Stimulated activated CD4-positive, alpha-beta T cell treated with anti-CD3 and anti-CD28 coated beads, TNF-alpha, amount 100 ng/mL, for 24 hours (primary cell): Measurements from ENCODE around the gene EVC.
"Not testable (repeated sequence)": the region's sequence is repeated elsewhere in the genome, so short reads cannot be mapped to it uniquely, and the experiment has no call there.

Source experiments
- DNase-seq, 3 experiments: peaks; one replicate each; pipeline ENCODE4 v3.0.0-alpha.2; 2020; ENCODE audit warnings: low read depth in 3 of 3

EVC gene

DNA sequence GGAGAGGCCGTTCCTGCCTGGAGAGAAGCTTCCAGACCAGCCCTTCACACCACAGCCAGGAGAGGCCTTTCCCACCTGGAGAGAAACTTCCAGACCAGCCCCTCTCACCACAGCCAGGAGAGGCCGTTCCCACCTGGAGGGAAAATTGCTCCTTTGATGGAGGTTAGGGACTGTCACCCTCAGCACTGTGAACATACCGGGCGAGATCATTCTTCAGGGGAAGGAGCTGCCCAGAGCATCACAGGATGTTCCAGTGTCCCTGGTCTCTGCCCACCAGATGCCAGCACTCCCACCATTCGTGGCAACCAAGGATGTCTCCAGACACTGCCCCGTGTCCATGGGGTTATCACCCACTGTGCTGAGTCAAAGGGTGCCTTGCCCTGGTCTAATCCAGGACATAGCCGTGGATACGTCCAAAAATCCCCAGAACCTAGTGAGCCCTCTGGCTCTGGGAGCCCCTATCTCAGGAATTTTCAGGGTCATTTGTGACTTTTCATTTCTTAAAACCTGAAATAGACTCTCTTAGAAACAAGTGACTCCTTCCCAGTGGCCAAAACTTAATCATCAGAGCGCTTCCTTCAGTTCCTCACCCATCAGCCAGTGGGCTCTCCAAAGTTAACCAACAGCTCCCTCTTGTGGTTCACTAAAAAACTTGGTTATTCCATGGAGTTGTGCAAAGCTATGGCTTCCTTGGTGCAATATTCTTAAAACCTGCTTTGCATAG lies 101.7 kb downstream of the EVC start:
- DNase-seq, result no peak

DNA sequence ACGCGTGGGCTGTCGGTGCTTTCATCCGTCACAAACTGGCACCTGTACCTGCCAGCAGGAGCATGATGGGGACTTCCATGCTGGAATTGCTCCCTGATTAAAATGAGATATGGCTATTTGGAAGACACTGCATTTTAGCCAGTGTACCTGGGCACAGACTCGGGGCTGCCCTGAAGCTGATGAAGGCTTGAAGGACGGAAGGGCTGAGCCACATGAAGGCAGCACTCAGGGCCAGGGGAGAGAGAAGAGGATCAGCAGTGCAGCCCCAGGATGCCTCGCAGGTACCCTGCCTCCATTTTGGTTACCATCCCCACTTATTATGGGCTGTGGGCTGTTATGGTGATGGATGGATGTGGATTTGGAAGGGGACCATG lies 102.9 kb downstream of the EVC start:
- no peak for DNase-seq

DNA sequence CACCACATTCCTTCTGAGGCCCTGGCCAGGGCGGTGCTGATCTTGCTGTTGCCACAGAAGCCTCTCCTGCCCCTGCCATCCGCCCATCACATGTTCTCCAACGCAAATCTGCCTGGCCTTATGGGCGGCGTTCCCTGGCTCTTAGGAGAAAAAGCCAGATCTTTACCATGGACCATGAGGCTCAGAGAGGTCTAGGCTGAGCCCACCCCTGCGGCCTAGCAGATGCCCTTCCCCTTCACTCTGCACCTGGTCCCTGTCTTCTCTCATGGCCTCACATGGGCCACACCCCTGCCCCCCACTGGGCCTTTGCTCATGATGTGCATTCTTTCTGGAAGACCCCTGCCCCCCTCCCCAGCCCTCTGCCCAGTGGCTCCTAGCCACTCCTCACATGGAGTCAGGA lies 103.4 kb downstream of the EVC start:
- DNase-seq, result no peak

DNA sequence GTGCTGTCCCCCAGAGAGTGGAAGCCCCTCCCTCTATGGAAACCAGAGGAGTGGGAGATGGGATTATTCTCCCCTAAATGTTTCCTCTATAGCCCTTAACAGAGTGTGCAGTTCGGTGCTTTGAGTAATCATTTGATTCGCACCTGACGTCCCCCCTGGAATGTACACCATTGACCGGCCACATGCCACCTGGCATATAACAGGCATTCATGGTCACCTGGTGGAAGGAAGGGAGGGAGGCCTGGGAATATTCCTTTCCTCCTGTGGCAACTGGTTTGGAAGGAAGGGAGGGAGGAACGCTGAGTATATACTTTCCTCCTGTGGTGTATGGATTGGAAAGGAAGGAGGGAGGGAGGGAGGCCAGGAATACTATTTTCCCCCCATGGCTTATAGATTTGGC lies 104.6 kb downstream of the EVC start:
- DNase-seq, result no peak

DNA sequence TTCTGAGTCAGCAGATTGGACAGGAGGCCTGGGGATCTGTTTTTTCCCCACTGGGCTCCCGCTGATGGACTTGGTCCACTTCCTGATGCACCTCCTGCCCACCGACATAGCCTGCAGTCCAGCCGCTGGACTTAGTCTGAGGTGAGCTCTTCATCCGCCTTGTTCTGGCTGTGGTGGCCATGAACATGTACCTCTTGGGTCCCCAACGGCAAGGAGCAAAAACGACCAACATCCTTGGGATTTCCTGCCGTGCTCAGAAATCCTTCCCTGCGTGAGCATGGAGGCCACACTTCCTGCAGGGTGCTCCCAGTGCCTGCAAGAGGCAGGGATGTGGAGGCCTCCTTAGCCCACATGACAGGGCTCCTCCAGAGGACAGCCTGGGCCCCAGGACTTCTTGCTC lies 105.1 kb downstream of the EVC start:
- no peak for DNase-seq

DNA sequence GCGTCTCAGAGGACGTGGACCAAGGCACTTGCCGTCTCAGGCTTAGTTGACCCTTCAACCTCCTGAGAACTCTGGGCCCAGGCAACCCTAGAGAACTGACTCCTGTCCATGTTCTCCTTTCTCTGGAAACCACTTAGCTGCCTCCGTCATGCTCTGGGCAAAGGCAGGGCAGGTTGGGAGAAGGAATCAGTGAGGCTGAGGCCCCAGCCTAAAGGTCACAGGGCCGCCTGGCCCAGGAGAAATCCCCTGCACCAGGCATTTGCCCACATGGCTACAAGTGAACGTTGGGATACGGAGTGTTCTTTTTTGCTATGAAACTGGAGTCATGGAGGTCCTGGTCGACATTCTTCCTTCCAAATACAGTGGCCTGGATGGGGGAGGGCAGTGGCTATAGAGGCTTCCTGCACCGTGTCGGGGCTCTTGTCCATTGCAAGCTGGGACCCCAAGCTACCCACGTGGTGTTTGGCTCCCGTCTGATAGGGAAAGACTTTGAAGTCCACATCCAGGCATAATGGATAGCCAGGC lies 105.9 kb downstream of the EVC start:
- no peak for DNase-seq

DNA sequence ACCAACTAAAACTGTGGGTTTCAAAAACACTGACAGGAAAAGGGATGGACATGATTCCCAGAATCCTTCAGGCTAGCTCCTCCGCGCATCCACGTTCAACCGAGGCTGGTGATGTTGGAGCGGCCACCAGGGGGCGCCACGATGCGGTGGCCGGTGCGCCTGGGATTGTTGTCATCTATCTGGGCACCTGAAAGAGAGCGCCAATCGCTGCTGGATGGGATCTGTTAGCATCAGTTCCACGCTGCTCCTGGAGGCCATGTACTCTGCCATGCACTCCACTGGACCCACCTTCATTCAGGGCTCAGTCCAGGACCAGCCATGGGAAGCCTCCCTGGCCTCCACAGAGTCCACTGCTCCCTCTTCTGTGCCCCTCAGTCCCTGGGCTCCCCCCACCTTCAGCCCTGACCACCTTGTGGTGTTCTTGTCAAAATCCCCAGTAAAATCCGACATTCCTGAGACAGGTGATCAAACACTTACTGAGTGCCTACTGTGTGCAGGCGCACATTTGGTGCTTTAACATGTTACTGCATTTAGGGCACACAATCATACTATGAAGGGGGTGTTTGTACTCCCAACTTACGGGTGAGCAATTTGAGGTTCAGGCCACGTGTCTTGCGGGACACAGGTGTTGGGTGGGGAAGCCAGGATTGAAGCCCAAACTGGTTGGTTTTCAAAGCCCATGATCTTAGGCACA lies 110.8 kb downstream of the EVC start:
- DNase-seq, result no peak

DNA sequence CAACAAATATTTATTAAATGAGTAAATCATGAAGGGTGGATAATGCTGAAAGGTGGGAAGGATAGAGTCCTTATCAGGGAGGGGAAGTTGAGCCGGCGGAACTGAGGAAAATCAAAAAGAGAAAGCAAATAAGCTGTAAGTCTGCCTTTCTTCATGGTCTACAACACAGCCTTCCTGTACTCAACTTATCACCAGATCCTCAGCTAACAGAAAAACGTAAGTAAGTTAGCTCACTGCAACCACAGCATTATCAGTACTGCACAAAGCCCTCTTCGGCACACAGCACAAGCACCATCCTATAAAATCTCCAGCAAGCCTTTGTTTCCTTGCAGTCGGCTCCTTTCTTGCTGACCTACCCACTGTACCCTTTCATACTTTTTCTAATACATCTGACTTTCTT lies 111.6 kb downstream of the EVC start:
- DNase-seq, result no peak

DNA sequence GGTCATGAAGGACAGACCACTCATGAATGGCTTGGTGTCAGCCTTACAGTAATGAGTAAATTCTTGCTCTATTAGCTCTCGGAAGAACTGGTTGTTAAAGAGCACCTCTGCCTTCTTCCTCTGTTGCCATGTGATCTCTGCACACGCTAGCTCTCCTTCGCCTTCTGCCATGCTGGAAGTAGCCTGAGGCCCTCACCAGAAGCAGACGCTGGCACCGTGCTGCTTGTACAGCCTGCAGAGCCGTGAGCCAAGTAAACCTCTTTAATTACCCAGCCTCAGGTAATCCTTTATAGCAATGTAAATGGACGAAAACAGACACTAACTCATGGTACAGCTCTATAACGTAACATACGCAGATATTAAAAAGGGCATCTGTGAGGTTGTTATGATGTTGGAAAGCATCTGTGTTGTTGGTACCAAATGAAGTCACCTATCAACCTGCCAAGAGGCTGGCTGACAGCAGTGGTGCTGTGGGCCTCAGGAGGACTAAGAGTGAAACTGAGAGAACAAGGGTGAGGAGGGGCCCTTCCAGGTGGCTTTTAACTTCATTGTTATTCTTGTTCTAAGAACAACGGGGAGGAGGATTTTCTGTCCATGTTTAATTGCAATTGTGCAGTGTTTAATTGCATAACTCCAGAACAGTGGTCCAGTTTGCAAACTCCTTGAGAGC lies 112.7 kb downstream of the EVC start:
- no peak for DNase-seq

DNA sequence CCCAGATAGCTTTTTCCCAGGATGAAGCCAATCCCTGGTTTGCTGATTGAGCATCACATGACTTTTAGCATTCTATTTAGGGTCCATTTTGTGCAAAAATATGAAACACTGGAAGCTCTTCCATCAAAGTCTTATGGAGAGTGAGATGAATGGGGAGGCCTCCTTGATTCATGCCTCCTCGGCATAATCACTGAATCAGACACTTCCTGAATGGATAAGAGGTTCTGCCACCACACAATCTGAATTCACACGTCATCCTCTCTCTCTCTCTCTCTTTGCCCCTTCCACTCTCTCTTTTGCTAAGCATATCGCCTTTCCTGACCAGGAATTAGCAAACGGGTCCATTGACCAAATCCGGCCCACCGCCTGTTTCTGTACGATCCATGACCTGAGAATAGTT lies 113.2 kb downstream of the EVC start:
- DNase-seq, result no peak

DNA sequence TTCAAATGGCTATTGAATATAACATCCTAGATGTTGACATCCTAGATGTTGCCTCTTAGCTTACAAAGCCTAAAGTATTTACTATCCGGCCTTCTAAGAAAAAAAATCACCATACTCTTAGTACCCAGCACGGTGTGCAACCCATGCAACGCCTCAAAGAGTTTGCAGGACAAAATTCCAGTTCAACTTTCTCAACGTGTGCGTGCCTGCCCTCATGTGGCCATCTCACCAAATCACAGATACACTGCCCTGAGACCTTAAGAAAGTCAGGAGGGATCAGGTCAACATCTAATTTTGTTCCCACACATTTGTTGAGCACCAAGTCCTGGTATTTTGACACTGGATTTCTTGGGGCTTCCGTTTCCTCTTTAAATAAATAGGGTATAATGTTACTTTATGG lies 113.6 kb downstream of the EVC start:
- DNase-seq, result no peak

DNA sequence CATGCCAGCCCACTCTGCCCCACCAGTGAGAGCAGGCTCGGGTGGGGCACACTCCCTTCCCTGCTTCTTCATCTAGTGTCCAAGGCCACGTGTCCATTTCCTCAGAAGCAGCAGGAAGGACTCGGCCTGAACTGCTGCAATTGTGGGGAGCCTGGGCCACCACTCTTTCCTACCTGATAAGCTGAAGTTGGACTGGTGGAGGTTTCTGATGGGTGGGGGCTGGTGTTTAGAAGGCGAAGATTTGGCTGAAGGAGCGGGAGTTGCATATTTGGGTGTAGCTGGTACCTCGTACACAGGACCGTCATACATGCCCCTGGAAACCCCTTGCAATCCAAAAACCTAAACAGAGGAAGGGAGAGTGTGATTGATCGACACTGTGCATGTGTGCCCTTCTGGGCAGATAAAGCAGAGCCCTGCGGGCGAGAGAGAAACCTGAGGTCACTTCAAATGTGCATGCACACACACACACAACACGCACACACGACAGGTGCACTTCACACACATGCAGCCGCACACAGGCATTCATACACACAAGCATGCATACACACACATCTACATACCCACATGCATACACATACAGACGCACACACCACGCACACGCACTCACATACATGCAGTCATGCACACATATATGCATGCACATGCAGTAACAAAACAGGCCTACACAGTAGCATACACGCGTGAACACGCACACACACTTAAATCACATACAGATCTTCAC lies 114.5 kb downstream of the EVC start:
- DNase-seq, result no peak

DNA sequence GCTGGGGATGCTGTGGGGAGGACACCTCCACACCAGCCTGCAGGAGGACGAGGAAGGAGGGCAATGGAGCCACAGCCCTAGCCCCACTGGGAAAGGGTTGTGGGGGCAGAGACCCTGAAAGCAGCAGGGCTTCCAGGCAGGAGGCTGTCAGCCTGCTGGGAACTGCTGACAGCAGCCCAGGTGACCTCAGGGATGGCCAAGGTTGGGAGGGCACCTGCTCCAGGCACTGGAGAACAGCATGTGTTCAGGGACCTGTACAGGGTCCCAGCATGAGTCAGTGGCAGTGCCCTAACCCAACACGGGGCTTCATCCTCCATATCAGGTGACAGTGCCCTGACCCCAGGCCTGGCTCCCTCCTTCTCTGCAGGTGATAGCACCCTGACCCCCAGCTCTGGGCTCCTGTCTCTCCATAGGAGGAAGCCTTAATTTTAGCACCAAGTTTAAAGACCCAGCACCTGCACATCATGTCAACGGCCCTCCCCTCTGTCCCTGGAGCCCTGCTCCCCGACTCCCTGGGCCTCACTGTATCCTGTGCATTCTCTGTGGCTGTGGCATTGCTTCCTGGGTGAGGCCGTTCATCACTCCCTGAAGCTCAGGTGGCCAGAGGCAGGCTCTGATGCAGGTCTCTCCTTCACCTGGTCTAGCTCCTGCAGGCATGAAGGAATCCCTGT lies 115.6 kb downstream of the EVC start:
- no peak for DNase-seq

DNA sequence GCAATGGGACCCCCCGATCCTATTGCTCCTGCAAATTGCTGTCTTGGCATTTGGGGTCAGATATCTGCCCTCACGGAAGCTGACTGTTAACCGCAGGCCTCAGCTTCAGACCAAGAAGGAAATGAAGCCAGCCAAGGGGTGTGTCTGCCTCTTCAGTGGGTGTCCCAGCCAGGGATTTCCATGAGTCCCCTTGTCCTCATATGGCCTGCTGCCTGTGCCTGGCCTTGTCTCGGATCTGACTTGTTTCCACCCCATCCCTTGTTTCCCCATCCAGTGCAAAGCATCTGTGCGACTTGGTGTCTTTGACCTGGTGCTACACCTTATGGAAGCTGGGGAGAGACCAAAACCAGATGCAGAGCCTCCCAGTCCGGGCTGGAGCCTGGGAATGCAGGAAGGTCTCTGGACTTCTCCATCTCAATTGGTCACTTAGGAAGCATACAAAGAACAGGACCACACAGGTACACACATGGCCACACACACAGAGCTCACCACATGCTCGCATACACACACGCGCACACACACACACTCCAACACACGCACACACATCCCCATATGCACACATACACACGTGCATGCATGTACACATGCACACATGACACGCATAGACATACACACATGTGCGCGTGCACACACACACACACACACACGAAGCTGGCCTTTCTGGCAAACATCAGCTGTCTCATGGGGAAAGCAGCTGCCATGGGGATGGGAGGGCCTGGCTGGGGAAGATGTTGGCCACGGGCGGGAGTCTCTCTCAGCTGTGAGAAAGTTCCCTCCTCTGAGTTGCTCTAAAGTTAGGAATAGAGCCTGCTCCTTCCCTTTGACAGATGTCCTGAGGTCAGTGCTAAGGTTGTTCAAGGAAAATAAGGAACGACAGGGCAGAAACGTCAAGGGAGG lies 116.4 kb downstream of the EVC start:
- no peak for DNase-seq

DNA sequence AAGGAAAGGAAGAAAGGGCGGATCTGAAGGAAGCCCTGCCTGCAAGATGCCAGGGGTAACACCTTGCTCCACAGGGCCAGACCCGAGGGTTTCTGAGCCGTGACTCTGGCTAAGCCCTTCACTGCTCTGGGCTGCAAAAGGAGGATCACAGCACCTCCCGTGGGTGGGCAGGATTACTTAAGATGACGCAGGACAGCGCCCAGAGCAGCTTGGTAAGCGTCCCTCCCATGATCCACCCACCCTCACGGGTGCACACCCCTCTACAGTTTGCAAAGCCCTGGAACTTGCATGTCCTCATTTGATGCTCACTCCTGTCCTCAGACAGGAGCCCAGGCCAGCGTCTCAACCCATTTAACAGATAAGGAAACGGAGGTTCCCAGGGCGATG lies 117.0 kb downstream of the EVC start:
- DNase-seq, result no peak

DNA sequence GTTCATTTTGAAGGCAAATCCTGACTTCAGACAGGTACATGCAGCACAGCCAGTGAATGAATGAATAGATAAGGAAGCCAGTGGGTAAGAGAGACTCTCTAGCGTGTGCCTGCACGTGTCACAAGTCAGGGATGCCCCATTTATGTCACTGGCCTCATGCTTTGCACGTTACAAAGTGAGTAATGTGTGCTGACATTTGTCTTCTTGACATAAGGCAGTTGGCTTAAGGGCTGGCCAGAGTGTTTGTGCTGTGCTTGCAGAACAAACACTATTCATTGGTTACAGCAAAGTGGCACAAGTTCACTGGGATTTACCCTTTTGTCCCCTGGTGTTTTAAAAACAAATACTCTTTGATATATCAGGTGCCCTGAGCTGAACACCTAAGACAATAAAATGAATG lies 125.9 kb downstream of the EVC start:
- DNase-seq, result no peak

DNA sequence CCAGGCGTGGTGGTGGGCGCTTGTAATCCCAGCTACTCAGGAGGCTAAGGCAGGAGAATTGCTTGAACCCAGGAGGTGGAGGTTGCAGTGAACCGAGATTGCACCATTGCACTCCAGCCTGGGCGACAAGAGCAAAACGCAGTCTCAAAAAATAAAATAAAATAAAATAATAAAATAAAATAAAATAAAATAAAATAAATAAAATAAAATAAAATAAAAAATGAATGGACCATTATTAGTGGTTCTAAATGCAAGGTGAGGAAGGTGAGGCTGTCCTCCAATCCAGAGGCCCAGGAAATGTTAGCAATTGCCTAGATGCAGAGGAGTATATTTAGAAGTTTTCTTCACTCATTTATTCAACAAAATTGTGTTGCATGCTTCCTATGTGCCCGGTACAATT lies 126.5 kb downstream of the EVC start:
- DNase-seq, result not testable (repeated sequence)

DNA sequence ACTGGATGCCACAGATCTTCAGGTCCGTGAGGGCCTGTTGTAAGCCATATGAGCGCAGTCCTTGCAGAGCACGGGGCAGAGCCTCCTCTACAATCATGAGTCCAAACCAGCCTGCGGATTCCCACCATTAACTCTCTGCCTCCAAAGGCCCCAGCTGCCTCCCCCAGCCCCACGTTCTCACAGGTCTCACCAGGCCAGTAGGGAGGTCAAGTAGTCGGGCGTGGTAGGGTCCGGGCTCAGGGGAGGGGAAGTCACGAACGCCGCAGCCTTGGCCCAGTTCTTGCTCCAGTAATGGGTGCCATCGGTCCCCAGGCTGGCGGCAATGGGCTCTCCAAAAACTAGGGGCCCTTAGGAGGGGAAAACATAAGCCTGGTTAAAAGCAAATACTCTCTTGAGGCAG lies 128.3 kb downstream of the EVC start:
- no peak for DNase-seq

DNA sequence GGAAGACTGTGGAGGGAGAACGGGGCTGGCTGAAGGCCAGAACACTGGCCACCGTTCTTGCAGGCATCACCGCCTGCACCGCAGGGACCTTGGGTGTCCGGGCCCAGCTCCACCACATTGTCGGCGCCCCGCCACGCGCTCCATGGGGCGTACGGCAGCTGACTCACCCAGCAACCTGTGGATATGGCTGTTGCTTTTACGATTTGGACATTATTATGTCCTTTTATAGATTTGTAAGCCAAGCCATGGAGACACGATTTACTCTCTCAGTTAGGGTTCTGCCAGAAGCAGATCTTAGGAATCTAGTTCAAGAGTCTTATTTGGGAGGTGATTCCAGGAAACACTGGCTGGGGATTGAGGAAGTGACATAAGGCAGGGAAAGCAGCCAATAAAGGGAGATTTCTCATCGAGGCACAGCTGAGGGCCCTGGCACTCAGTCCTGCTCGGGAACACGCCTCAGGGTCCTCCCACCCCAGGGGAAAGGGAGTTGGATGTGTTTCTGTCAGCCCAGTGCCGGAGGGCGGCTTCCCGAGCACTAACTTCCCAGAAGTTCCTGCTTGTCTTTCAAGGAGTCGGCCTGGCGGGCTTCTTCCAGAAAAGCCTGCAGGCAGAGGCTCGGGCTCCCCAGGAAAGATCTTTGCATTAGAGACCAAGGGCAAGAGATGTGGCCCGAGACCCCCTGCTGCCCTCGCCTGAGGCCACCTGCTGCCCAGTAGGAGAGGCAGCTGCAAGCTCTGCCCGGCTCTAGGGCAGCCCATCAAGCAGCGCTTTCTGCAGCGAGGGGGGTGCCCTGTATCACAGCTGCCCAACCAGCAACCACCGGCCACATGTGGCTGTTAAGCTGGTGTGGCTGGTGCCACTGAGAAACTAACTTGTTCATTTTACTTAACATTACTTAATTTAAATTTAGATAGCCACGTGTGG lies 129.0 kb downstream of the EVC start:
- no peak for DNase-seq

DNA sequence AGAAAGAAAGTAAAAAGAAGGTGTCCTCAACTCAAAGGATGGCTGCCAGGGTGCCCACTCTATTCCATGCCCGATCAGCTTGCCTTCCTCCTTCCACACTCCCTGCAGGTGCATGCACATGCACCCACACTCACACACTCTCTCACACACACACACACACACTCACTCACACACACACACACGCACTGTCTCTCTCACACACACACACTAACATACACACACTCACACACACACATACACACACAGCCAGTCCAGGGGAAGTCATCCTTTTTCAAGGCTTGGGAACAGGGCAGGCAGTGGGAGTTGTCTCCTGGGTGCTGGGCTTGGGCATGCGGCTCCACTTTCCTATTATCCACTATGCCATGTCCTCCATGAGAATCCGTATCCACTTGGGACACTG lies 131.5 kb downstream of the EVC start:
- no peak for DNase-seq
